PC-9 (cell line): Measurements from ENCODE around the gene TEX38.

ENCODE experiments used
- CTCF ChIP-seq: fragments of 200-600 bp; sonication (generic); conservative IDR thresholded peaks from 2 replicates; pipeline ENCODE4 v1.6.1; 2017; ENCODE audit warnings: mixed run types, antibody characterized with exemption, mild to moderate bottlenecking, moderate library complexity
- EZH2 ChIP-seq: fragments of 200-600 bp; sonication (generic); IDR thresholded peaks from 2 replicates; pipeline ENCODE4 v1.8.0; 2017; ENCODE audit warnings: antibody characterized with exemption, low read depth

- TF ChIP-seq CTCF = no peak
- TF ChIP-seq EZH2 = no peak
Measured at GRCh38 chr1:46687921-46688509, 16.4 kb downstream of the TEX38 start.
